Activated gamma-delta T cell treated with Interleukin-2 at 50 U/mL for 16 hours (primary cell): Measurements from ENCODE around the gene PRR19.

Experiments
- DNase-seq: peaks from one replicate; pipeline ENCODE4 v3.0.0-alpha.2; 2020

Gene PRR19

DNA sequence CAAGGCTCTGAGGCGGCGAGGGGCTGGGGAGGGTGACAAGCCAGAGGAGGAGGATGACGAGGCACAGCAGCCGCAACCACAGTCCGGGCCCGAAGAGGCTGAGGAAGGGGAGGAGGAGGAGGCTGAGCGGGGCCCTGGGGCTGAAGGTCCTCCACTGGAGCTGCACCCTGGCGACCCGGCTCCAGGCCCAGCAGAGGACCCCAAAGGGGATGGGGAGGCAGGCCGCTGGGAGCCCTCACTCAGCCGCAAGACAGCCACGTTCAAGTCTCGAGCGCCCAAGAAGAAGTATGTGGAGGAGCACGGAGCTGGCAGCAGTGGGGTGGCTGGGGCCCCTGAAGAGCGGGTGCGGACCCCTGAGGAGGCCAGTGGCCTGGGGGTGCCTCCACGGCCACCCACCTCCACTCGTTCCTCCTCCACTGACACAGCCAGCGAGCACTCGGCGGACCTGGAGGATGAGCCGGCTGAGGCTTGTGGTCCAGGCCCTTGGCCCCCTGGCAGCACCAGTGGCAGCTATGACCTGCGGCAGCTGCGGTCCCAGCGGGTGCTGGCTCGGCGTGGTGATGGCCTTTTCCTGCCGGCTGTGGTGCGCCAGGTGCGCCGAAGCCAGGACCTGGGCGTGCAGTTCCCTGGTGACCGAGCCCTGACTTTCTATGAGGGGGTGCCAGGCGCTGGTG, 29.9 kb upstream of the PRR19 start:
- no peak for DNase-seq

DNA sequence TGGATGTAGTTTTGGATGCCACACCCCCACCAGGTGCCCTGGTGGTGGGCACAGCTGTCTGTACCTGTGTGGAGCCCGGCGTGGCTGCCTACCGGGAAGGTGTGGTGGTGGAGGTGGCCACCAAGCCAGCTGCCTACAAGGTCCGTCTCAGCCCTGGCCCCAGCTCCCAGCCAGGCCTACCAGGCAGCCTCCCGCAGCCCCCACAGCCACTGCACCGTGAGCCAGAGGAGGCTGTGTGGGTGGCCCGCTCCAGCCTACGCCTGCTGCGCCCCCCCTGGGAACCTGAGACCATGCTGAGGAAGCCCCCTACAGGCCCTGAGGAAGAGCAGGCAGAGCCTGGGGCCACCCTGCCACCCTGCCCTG, 29.4 kb upstream of the PRR19 start:
- no peak for DNase-seq

DNA sequence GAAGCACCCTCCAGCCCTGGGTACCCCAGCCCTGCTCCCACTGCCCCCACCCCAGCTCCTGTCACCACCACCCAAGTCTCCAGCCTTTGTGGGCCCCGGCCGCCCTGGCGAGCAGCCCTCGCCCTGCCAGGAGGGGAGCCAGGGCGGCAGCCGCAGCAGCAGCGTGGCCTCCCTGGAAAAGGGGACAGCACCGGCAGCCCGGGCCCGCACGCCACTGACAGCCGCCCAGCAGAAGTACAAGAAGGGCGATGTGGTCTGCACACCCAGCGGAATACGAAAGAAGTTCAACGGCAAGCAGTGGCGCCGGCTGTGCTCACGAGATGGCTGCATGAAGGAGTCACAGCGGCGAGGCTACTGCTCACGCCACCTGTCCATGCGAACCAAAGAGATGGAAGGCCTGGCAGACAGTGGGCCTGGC, 28.9 kb upstream of the PRR19 start:
- DNase-seq, result no peak

DNA sequence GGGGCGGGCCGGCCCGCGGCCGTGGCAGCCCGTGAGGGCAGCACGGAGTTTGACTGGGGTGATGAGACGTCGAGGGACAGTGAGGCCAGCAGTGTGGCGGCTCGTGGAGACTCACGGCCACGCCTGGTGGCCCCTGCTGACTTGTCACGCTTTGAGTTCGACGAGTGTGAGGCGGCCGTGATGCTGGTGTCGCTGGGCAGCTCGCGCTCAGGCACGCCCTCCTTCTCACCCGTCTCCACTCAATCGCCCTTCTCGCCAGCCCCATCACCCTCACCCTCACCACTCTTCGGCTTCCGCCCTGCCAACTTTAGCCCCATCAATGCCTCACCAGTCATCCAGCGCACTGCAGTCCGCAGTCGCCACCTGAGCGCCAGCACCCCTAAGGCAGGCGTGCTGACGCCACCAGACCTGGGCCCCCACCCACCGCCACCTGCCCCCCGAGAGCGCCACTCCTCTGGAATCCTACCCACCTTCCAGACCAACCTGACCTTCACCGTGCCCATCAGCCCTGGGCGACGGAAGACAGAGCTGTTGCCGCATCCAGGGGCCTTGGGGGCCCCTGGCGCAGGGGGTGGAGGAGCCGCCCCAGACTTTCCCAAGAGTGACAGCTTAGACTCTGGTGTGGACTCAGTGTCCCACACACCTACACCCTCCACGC, 28.4 kb upstream of the PRR19 start:
- DNase-seq, result no peak

DNA sequence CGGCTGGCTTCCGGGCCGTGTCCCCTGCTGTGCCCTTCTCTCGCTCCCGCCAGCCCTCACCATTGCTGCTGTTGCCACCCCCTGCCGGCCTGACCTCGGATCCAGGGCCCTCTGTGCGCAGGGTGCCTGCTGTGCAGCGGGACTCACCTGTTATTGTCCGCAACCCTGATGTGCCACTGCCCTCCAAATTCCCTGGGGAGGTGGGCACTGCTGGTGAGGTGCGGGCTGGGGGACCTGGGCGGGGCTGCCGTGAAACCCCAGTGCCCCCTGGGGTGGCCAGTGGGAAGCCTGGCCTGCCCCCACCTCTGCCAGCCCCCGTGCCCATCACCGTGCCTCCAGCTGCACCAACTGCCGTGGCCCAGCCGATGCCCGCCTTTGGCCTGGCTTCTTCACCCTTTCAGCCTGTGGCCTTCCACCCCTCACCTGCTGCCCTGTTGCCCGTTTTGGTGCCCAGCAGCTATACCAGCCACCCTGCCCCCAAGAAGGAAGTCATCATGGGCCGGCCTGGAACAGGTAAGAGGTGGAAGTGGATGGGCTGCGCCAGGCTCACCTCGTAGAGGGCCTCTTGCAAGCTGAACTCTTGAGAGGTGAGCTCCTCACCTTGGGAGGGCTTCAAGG, 27.8 kb upstream of the PRR19 start:
- DNase-seq, result no peak

DNA sequence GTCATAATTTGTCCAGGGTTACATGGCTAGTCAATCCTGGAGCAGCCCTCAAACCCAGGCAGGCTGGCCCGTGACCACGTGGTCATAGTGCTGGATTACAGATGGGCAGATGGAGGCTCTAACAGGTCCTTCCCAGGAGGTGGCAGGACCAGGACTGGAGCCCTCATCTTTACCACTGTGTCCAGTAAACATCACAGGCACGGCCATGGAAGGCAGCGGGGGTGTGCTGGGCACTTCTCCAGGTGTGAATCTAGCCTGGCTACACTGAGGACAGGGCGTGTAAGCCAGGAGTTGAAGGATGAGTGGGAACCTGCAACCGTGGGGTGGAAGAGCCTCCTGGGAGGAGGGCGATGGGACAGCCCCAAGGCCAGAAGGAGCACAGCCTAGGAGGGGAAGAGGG, 26.8 kb upstream of the PRR19 start:
- no peak for DNase-seq

DNA sequence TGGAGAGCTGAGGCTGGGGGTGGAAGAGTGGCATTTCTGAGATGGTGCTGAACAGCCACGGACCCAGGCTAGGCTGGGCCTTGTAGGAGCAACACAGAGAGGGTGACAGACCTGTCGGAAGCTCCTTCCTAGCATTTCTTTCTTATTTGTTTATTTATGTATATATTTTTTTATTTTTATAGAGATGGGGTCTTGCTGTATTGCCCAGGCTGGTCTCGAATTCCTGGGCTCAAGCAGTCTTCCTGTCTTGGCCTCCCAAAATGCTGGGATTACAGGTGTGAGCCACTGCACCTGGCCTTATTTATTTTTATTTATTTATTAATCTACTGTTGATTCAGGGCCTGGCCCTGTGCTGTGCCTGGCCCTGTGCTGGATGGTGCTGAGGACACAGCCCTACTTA, 26.4 kb upstream of the PRR19 start:
- no peak for DNase-seq

DNA sequence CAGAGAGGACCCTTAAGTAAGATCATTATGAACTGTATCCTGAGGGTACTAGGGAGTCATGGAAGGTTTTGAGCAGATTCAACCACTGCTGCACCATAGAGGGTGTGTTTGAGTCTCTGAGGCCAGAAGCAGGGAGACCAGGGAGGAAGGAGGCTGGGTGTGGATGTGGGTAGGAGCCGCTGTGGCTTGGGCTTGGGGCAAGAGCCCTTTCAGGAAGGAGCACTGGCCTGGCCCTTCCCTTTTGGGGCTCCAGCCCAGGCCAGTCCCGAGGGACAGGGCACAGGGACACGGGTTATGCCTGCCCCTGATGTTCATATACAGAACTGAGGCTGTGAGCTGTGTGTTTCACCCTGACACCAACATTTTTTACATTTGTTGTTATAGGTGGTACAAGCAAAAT, 25.6 kb upstream of the PRR19 start:
- no peak for DNase-seq

DNA sequence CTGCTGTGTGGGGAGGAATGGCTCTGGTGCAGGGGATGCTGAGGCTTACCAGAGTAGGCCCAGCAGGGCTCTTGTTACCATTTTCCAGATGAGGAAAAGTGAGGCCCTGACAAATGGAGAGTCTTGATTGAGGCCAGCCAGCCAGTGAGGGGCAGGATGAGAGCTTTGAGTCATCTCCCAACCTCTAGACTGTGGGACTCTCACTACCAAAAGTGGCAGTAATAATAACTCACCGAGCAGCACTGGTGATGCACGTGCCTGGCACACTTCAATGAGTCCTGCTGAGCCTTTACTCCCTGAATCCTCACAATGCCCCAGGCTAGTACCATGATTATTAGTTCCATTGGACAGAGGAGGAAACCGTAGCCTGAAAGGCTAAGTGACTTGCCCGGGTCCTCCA, 25.1 kb upstream of the PRR19 start:
- DNase-seq, result no peak

DNA sequence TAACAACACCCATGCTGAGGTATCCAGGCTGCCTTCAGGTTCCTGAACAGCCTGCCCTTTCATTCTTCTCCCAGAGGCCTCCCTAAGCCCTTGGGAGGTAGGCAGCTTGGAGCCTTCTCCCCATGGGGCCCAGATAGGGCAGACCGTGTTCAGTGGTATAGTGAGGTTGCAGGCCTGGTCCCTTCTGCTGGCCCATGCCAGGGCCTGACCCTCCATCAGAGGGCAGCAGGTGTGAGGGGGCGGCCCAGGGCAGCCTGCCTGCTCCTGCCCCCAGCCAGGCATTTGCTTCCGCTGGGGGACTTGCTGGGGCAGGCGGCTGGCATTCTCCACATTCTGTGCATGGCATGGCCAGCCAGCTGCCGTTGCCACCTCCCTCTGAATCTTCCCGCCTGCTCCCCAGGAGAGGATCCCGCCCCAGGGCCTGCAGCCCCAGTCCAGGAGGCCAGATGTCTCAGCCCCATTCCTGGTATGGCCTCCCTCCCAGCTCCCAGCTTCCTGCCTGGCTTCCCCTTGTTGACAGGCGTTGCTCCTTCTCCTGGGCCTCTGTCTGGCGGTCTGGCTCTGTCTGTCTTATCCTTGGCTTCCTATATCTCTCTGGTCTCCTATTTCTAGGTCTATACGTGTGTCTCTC, 24.0 kb upstream of the PRR19 start:
- no peak for DNase-seq

DNA sequence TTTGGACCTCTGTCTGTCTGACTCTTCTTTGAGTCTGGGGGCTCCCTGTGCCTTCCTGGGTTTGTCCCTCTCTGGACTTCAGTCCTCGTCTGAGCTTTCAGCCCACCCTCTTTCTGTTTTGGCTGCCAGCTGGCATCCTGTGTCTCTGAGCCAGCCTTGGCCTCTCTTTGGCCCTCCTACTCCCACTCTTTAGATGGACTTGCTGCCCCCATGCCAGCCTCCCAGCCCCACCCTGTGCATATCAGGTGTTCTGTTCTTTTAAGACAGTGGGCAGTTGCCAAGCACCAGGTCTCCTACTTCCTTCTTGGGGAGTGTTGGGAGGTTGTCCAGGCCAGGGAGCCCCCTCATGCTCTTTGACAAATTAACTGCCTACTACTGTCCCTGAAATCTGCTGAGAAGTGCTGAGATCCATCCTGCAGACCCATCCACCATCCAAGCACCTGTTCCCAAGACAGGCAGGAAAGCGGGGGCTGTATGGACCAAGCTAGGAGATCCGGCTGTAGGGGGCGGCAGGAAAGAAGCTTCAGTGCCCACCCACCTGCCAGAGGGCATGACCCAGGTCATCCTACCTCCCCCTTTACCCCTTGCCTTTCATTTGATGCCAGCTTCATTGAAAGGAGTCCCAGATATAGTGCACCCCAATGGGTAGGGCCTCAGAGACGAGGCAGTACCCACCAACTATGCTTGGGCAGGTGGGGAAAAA, 23.3 kb upstream of the PRR19 start:
- no peak for DNase-seq

DNA sequence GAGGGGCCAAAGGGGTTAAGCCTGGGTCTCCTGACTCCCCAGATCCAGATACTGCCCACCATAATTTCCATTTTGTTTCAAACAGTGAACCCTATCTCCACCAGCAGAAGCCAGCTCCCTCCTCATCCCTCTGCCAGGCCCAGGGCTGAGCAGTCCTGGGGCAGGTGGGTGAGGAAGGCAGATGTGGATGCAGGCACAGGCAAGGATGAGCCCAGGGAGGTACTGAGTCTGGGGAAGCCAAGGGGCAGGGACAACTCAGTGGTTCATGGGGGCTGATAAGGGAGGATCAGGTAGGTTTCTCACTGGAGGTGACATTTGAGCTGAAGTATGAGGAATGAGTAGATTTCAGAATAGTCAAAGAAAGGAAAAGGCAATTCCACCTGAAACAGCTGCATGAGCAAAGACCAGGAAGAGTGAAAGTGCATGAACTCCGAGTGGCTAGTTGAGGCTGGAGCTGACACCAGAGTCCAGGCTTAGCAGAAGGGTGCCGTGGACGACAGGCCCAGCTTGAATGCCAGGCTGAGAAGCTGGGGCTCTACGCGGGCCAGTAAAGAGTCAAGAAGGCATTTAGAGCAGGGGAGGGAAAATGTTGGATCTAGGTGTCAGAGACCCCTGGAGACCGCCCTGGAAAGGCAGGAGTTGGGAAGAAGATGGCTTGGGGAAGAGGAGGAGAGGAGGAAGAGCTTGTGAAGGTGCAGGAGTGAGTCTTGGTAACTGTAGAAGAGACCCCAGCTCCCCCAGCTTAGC, 22.6 kb upstream of the PRR19 start:
- DNase-seq, result no peak

DNA sequence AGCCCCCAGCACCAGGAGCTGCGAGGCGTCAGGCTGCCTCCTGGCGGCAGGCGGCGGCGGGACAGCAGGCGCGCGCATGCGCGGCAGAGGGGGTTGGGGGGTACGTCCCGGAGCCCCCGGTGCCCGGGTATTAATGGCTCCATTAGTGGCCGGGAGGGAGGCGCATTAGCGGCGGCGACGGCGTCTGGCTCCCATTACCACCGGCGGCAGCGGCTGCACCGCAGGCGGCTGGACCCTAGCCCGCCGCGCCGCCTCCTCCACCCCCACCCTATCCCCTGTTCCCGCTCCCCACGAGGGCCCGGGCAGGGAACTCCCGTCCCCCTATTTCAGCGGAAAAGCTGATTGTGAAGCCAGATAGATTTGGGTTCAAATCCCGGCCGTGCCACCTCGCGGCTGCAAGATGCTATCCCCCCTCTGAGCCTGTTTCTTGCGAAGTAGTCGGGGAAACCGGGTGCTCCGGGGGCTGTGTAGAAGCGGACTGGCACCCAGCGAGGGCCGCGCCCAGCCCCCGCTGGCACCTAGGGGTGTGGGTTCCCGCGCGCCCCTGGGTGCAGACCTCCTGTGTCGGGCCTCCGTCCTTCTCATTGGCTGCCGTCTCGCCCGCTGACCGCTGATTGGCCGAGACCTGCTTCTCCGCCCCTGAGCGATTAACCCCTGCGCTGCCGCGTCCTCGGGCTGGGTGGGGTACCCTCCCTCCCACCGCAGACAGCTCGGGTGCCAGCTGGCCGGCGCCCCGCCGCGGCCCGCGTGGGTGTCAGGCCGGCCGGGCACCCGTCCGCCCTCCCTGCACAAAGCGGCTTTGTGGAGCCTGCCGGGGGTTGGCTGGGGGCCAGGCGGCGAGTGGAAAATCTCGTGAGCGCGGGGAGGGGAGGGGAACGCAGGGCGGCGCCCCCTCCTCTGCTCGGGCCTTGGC, 21.8 kb upstream of the PRR19 start:
- peak; percentile 79 for DNase-seq

DNA sequence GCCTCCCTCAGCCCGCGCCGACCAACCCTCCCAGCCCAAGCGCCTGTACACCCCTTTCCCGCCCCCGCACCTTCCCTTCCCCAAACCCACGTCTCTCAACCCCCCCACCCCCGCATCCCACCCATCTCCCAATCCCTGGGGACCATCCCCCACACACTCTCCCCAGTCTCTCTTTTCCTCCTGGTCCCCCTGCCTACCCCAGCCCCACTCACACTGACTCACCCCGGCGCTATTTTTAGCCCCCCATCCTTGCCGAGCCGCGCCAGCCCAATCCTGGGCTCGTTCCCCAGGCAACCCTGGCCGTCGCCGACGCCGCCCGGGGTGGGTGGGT, 21.2 kb upstream of the PRR19 start:
- DNase-seq, result no peak

DNA sequence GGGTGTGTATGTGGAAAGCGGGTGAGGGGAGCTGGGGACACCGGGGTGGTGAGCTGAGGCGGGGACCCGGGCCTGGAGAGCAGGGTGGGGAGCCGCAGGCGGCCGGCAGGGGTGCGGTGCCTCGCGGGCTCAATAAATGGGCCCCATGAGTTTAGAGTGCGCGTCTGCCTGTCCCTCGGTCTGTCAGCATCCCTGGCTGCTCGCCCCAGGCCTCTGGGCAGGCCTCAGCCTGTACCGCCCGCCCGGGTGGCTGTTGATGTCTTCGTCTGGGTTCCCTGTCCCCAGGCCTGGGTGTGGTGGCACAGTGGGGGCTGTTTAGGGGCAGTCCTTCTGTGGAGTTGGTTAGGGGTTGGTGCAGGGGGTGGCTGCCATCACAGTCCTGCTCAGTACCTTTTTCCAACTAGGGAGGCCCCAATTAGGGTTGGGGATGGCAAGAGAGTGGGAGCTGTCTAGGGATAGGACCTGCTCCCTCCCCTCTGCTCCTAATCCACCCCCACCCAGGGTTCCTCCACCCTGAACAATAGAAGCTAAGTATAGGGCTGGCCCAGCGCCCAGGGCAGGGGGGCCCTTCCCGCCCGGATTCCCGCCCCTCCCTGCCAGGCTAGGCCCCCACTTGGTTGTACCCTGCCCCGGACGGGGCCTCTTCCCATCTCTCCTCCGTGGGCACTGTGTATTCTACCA, 20.6 kb upstream of the PRR19 start:
- no peak for DNase-seq

DNA sequence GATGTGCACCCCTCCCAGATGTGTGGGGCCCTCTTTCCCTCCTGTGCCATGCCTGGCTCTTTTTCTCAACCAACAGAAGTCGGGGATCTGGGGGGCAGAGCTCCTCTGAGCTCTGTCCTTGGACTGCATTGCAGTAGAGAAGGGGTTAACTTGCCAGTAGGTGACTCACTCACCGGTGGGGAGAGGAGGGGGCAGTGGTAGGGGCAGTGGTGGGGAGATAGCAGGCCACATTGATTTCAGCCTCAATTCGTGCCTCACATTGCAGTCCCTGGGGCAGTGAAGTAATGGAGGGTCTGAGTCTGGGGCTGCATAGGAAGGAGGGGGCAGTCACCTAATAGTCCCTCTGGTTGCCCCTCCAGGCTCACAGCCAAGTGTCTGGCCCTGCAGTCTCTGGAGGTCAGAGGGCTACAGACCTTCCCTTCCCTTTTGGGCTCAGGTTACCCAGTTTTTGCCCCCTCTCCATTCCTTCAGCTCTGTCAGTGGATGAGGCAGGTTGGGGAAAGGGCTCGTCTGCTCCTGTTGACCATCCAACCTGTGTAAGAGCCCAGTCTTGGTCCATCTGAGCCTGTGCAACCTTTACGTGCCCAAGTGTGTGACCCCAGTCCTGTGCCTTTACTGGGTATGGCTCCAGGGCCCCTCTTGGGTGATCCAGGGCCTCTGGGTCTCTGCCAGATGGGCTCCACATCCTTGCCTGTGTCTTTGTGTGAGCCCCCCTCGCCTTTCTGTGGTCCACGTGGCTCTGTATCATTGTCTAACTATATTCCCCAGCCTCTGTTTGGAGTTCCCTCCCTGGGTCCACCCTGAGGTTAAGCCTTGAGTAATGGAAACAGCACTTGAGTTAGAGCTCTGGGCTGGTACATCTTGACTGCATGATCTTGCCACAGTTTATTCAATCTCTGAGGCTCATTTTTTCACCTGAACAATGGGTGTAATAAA, 19.8 kb upstream of the PRR19 start:
- no peak for DNase-seq

DNA sequence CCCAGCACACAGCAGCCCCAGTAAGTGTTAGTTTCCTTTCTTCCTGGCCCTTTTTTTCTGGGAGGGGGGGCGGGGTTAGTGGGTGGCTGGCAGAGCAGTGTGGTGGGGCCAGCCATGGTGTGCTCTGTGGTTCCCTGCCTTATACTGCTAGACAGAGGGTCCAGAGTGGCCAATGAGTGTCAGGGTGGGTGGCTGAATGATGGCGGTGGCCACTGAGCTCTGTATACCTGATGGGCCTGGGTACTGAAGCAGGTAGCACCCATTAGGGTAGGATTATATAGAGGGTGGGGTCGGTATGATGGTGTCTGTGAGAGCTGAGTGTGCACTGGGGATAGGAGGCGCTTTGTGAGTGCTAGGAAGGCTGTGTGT, 19.1 kb upstream of the PRR19 start:
- DNase-seq, result no peak

DNA sequence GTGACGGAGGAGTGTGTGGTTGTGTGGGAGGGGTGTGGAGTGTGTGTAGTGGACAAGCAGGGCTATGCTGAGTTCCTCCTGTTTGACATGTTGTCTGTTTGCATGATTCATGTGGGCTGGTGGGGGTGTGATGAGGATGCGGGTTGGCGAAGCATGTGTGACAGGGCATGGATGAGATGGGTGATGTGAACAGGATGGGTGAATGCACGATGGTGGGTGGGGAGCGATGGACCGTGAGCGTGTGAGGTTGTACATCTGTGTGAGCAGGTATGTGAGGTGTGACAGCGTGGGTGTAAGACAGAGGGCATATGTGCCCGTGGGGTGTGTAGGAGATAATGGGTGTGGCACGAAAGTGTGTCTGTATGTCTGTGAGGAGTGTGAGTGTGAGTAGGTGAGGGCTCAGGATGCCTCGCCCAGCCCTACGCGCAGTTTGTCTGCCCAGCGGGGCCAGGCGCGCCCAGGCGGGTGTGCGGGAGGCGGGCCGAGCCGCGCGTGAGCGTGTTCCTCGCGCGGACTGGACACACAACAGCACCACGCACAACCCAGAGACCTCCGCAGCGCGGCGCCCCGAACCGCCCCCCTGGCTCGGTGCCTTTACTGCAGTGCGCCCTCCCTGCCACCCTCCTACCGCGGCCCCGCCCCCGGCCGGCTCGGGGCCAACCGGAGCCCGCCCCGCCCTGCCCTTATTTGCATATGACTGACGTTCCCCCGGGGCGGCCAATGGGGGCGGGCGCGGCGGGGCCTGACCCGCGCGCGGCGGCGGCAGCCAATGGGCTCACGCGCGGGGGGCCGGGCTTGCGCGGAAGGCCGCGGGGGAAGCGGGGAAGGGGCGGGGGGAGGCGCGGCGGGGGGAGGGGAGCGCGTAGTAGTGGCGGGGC, 18.5 kb upstream of the PRR19 start:
- peak; percentile 96 for DNase-seq

DNA sequence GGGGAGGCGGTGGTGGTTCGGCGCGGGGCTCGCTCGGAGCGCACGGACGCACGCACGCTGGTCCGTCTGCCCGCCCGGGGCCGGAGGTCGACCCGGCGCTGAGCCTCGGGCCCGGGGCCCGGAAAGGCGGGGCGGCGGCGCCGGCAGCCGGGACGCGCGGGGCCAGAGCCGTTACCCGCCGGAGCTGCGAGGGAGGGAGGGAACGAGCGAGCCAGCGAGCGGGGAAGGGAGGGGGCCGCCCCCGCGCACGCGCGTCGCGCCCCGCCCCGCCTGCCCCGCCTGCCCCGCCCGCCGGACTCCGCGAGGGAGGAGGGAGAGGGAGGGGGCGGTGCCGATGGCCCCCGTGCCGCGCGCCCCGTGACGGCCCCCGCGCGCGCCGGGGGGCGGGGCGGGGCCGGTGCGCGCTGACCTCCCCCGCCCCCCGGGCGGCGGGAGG, 17.8 kb upstream of the PRR19 start:
- DNase-seq, result peak; percentile 68
